ENCODE results near the gene SLC24A3.

- TF ChIP-seq POLR2A (IDR thresholded peaks at IDR 0.05) (no peak), CTCF (IDR thresholded peaks at IDR 0.05) (no peak)
Measured at GRCh38 chr20:19646963-19647362, 434.5 kb downstream of the SLC24A3 start.
